ENCODE results near the gene ARL3.

The ARL3 gene

DNA sequence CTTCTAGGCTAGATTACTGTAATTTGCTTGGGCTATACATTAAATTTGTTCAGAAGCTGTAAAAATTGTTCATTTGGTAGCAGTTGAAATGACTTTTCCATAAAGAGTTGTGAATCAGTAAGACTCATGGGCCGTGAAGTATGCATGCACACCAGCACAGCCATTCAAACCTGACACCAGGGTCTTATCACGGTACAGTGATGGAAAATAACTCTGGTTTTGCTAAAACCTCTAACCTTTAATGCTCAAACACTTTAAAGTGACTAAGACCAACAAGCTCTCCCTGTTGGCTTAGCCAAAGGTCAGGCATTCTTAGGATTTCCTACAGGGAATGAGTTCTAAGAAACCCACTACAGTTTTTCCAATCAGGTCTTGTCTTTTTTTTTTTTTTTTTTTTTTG lies 11.5 kb downstream of the ARL3 start:
- Histone ChIP-seq H3K4me3 (ENCODE audit: insufficient read depth, low read length, poor library complexity, severe bottlenecking) (no peak overlapping the region), H3K9me2 (replicated peaks; ENCODE audit: insufficient read depth, low read length) (no peaks in the 10 kb centered on the region), H3K27me3 (ENCODE audit: low read length) (no peaks in the 10 kb centered on the region), H3K27ac (ENCODE audit: low read depth, low read length) (no peak overlapping the region), H3K9me3 (ENCODE audit: insufficient read depth, low read length) (no peaks in the 10 kb centered on the region), H4K20me1 (ENCODE audit: low read depth, low read length) (no peaks in the 10 kb centered on the region), H3K4me2 (ENCODE audit: low read depth, low read length, poor library complexity, severe bottlenecking) (no peak overlapping the region), H3K79me2 (ENCODE audit: insufficient read depth, low read length) (no peaks in the 10 kb centered on the region), H2AFZ (ENCODE audit: low read depth, low read length, severe bottlenecking) (no peak overlapping the region), H3K9ac (ENCODE audit: low read length) (no peak overlapping the region), H3K36me3 (ENCODE audit: low read length) (no peaks in the 10 kb centered on the region), H3F3A (ENCODE audit: insufficient read depth) (no peaks in the 10 kb centered on the region)
- no peak for TF ChIP-seq EZH2phosphoT487 (conservative IDR thresholded peaks at IDR 0.05; ENCODE audit: low read length)
- TF ChIP-seq, protein P1, sequence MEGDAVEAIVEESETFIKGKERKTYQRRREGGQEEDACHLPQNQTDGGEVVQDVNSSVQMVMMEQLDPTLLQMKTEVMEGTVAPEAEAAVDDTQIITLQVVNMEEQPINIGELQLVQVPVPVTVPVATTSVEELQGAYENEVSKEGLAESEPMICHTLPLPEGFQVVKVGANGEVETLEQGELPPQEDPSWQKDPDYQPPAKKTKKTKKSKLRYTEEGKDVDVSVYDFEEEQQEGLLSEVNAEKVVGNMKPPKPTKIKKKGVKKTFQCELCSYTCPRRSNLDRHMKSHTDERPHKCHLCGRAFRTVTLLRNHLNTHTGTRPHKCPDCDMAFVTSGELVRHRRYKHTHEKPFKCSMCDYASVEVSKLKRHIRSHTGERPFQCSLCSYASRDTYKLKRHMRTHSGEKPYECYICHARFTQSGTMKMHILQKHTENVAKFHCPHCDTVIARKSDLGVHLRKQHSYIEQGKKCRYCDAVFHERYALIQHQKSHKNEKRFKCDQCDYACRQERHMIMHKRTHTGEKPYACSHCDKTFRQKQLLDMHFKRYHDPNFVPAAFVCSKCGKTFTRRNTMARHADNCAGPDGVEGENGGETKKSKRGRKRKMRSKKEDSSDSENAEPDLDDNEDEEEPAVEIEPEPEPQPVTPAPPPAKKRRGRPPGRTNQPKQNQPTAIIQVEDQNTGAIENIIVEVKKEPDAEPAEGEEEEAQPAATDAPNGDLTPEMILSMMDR (IDR thresholded peaks at IDR 0.05; ENCODE audit: insufficient read depth, low read length, poor library complexity, severe bottlenecking): no peak

DNA sequence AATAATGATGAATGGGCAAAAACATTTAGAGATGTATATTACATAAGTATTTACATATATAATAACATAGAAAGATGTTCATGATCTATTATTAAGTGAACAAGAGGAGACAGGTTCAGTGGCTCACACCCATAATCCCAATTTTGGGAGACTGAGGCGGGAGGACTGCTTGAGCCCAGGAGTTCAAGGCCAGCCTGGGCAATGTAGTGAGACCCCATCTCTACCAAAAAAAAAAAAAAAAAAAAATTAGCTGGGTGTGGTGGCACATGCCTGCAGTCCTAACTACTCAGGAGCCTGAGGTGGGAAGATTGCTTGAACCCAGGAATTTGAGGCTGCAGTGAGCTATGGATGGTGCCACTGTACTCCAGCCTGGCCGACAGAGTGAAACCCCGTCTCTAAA lies 12.4 kb downstream of the ARL3 start:
- H3K9me2 ChIP-seq (replicated peaks; ENCODE audit: insufficient read depth, low read length): no peaks in the 10 kb centered on the region
- H2AFZ ChIP-seq (ENCODE audit: low read depth, low read length, severe bottlenecking): no peak overlapping the region
- no peaks in the 10 kb centered on the region for H3K36me3 ChIP-seq (ENCODE audit: low read length)
- no peak for TF ChIP-seq EZH2phosphoT487 (conservative IDR thresholded peaks at IDR 0.05; ENCODE audit: low read length)
- TF ChIP-seq, protein P1 (IDR thresholded peaks at IDR 0.05; ENCODE audit: insufficient read depth, low read length, poor library complexity, severe bottlenecking): no peak
- H3K9me3 ChIP-seq (ENCODE audit: insufficient read depth, low read length): no peaks in the 10 kb centered on the region
- no peak overlapping the region for H3K4me3 ChIP-seq (ENCODE audit: insufficient read depth, low read length, poor library complexity, severe bottlenecking)
- H4K20me1 ChIP-seq (ENCODE audit: low read depth, low read length): no peaks in the 10 kb centered on the region
- no peak overlapping the region for H3K27ac ChIP-seq (ENCODE audit: low read depth, low read length)
- H3K9ac ChIP-seq (ENCODE audit: low read length): no peak overlapping the region
- H3K79me2 ChIP-seq (ENCODE audit: insufficient read depth, low read length): no peaks in the 10 kb centered on the region
- H3K27me3 ChIP-seq (ENCODE audit: low read length): no peaks in the 10 kb centered on the region
- no peaks in the 10 kb centered on the region for H3F3A ChIP-seq (ENCODE audit: insufficient read depth)
- H3K4me2 ChIP-seq (ENCODE audit: low read depth, low read length, poor library complexity, severe bottlenecking): no peak overlapping the region

DNA sequence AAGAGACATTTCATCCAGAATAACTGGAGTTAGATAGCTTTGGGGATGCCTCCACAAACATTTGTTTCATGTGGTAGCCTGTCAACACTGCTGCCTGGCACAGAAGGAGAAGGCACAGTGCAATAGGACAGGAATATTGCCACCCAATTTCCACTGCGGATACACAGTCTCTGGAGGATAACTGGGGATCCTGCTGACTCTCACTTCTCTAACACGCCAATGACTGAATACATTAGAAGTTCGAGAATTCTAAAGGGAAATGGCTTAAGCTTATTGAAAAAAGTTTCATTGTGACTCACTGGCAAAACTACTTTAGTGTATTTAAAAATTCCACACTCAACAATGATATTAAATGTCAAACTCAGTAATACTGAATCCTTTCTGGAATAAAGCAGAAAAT lies 12.9 kb downstream of the ARL3 start:
- no peak overlapping the region for H3K4me2 ChIP-seq (ENCODE audit: low read depth, low read length, poor library complexity, severe bottlenecking)
- H3K4me3 ChIP-seq (ENCODE audit: insufficient read depth, low read length, poor library complexity, severe bottlenecking): no peak overlapping the region
- no peak overlapping the region for H3K27ac ChIP-seq (ENCODE audit: low read depth, low read length)
- H3K27me3 ChIP-seq (ENCODE audit: low read length): no peaks in the 10 kb centered on the region
- H3F3A ChIP-seq (ENCODE audit: insufficient read depth): no peaks in the 10 kb centered on the region
- TF ChIP-seq, protein P1 (IDR thresholded peaks at IDR 0.05; ENCODE audit: insufficient read depth, low read length, poor library complexity, severe bottlenecking): no peak
- TF ChIP-seq EZH2phosphoT487 (conservative IDR thresholded peaks at IDR 0.05; ENCODE audit: low read length): no peak
- H3K36me3 ChIP-seq (ENCODE audit: low read length): no peaks in the 10 kb centered on the region
- H3K79me2 ChIP-seq (ENCODE audit: insufficient read depth, low read length): no peaks in the 10 kb centered on the region
- H2AFZ ChIP-seq (ENCODE audit: low read depth, low read length, severe bottlenecking): no peak overlapping the region
- H3K9me3 ChIP-seq (ENCODE audit: insufficient read depth, low read length): no peaks in the 10 kb centered on the region
- no peak overlapping the region for H3K9ac ChIP-seq (ENCODE audit: low read length)
- no peaks in the 10 kb centered on the region for H4K20me1 ChIP-seq (ENCODE audit: low read depth, low read length)
- H3K9me2 ChIP-seq (replicated peaks; ENCODE audit: insufficient read depth, low read length): no peaks in the 10 kb centered on the region

Measured in SU-DHL-6 (cell line).